22Rv1 (cell line): Measurements from ENCODE around the gene DTNA.

Source experiments
- CTCF ChIP-seq: fragments of 450-650 bp; IDR thresholded peaks from 2 replicates; pipeline ENCODE4 v1.5.1; 2017; ENCODE audit warnings: mild to moderate bottlenecking
- ZFX ChIP-seq: fragments of 450-650 bp; IDR thresholded peaks from 2 replicates; pipeline ENCODE4 v1.6.1; 2017; ENCODE audit warnings: antibody characterized with exemption, borderline replicate concordance

- TF ChIP-seq CTCF = no peak
- TF ChIP-seq ZFX = no peak
Measured at GRCh38 chr18:34864836-34865497, 154.9 kb downstream of the DTNA start.
